ENCODE data around the gene PEA15. TPM values are rescaled to one million over a fixed set of nuclear protein-coding genes. Genes with fewer than 3 reads are reported as not detected.

PEA15 gene
- total and polyA plus RNA-seq, 10 of the 15 experiments (the other 5 are each of a cell fraction or from before 2014, with no cell fraction given): 15.1 to 269 (median 65.6) TPM

- TF ChIP-seq TBL1XR1 (IDR thresholded peaks at IDR 0.05; ENCODE audit: low read depth, low read length): no peak
- no peak for TF ChIP-seq PKNOX1 (IDR thresholded peaks at IDR 0.05)
- TF ChIP-seq NR2F1 (conservative IDR thresholded peaks at IDR 0.05): no peak
Observed at GRCh38 chr1:160219062-160219929, 14.1 kb downstream of the PEA15 start (continued).

GRCh38 chr1:160220301-160220700 is 15.1 kb downstream of the PEA15 start:
- H3K4me1 ChIP-seq (ENCODE audit: control insufficient read depth, insufficient read depth, low read length): no peaks in the 10 kb centered on the region
- no peak for DNase-seq (ENCODE audit: low read depth, low spot score)
- intact Hi-C loops (cut with micrococcal nuclease; ENCODE audit: unreplicated experiment) (no loop called here), in situ Hi-C loops (cut with MboI) (no loop called here)
- H3K9me3 ChIP-seq (replicated peaks; ENCODE audit: control insufficient read depth, insufficient read depth, low read length): no peaks in the 10 kb centered on the region
- ChIA-PET CTCF (interaction anchor here (0.6 to 6.7 kb wide), 21 partner anchors 8 to 143 kb away, joined by 3 to 82 read pairs (median 8); partner anchors contain the start of genes CASQ1, IGSF8 and PEA15), POLR2A (interaction anchor here (0.8 to 1.4 kb wide), 3 partner anchors 9 to 12 kb away, joined by 3 read pairs; no protein-coding TSS in a partner anchor), SMC1A (ENCODE audit: uncharacterized antibody, unreplicated experiment) (interaction anchor here (0.9 to 4.9 kb wide), 15 partner anchors 9 to 120 kb away, joined by 3 to 51 read pairs (median 6); partner anchors contain the start of genes CASQ1 and PEX19), RAD21 (ENCODE audit: unreplicated experiment) (interaction anchor here (1.0 to 4.0 kb wide), 10 partner anchors 13 to 119 kb away, joined by 3 to 35 read pairs (median 8); partner anchors contain the start of genes CASQ1, DCAF8 and PEX19)
- no peaks in the 10 kb centered on the region for H4K20me1 ChIP-seq (ENCODE audit: control insufficient read depth, insufficient read depth)
- no peak for ATAC-seq
- H3K9ac ChIP-seq (ENCODE audit: control insufficient read depth, insufficient read depth, low read length): no peak overlapping the region
- peaks cover 31% of the 10 kb centered on the region in 2 experiments for H3K36me3 ChIP-seq (ENCODE audit: control insufficient read depth in 2 of 2, insufficient read depth in 2 of 2, low read length in 1 of 2)
- H3K27me3 ChIP-seq (replicated peaks in 1 of 2; ENCODE audit: control insufficient read depth in 2 of 2, insufficient read depth in 2 of 2, low read length in 1 of 2): no peaks in the 10 kb centered on the region
- no peak for FAIRE-seq
- H3K4me3 ChIP-seq: no peak overlapping the region
- H2AFZ ChIP-seq (ENCODE audit: control insufficient read depth, low read depth, low read length): no peak overlapping the region
- H3K27ac ChIP-seq (ENCODE audit: control insufficient read depth, insufficient read depth): no peak overlapping the region
- no peak for TF ChIP-seq ZZZ3 (IDR thresholded peaks at IDR 0.05; ENCODE audit: control insufficient read depth, insufficient read length, low read depth)
- TF ChIP-seq DPF2 (IDR thresholded peaks at IDR 0.05): no peak
- no peak for TF ChIP-seq JUND (IDR thresholded peaks at IDR 0.05; ENCODE audit: low read depth, low read length)
- TF ChIP-seq ZBTB11 (CRISPR knock-in tag; IDR thresholded peaks at IDR 0.05): no peak
- no peak for TF ChIP-seq ZBTB4 (CRISPR knock-in tag; IDR thresholded peaks at IDR 0.05)
- no peak for TF ChIP-seq ZNF622 (IDR thresholded peaks at IDR 0.05)
- TF ChIP-seq MTA2 (IDR thresholded peaks at IDR 0.05; ENCODE audit: low read depth): no peak
- no peaks in the 10 kb centered on the region for H3K79me2 ChIP-seq (ENCODE audit: control insufficient read depth, insufficient read depth, low read length)
- BruUV-seq (replicated peaks): no TSS peak
- 93% methylated on average over 2 of the region's 2 CpGs for WGBS (ENCODE audit: insufficient coverage, insufficient replicate concordance, low lambda C conversion rate, missing lambda C conversion rate)
- H3K4me2 ChIP-seq (ENCODE audit: control insufficient read depth, insufficient read depth): no peak overlapping the region

Measured in GM12878 (cell line).